Measurements from ENCODE around the gene YPEL3. TPM values are rescaled to one million over a fixed set of nuclear protein-coding genes. Genes with fewer than 3 reads are reported as not detected.

YPEL3 gene
- total RNA-seq, 1 donor from 2014 or later, result 37.9 TPM

- Mint-ChIP-seq H3K27ac (no peak overlapping the region), H3K9me3 (no peaks in the 10 kb centered on the region), H3K36me3 (peaks cover 14% of the 10 kb centered on the region), H3K4me3 (no peak overlapping the region), H3K27me3 (no peaks in the 10 kb centered on the region), H3K4me1 (ENCODE audit: unreplicated experiment) (peaks cover 9% of the 10 kb centered on the region)
- no peak for DNase-seq (ENCODE audit: extremely low spot score, unreplicated experiment)
- no peak for TF ChIP-seq CTCF (conservative IDR thresholded peaks at IDR 0.05)
These were observed 11.8 kb downstream of the YPEL3 start for GRCh38 chr16:30084096-30084815.

GRCh38 chr16:30083216-30084055, 12.6 kb downstream of the YPEL3 start:
- DNase-seq (ENCODE audit: extremely low spot score, unreplicated experiment), result no peak
- no peak overlapping the region for H3K4me3 Mint-ChIP-seq
- no peak for TF ChIP-seq CTCF (conservative IDR thresholded peaks at IDR 0.05)
- no peaks in the 10 kb centered on the region for H3K9me3 Mint-ChIP-seq
- peaks cover 14% of the 10 kb centered on the region for H3K36me3 Mint-ChIP-seq
- no peaks in the 10 kb centered on the region for H3K27me3 Mint-ChIP-seq
- no peak overlapping the region for H3K27ac Mint-ChIP-seq
- H3K4me1 Mint-ChIP-seq (ENCODE audit: unreplicated experiment), result peaks cover 4% of the 10 kb centered on the region

GRCh38 chr16:30082545-30083090, 13.4 kb downstream of the YPEL3 start:
- Mint-ChIP-seq H3K36me3 (peaks cover 11% of the 10 kb centered on the region), H3K4me1 (ENCODE audit: unreplicated experiment) (peaks cover 6% of the 10 kb centered on the region), H3K4me3 (no peak overlapping the region), H3K27me3 (no peaks in the 10 kb centered on the region), H3K27ac (peak overlapping the region; percentile 29), H3K9me3 (no peaks in the 10 kb centered on the region)
- peak; percentile 19 for TF ChIP-seq CTCF (conservative IDR thresholded peaks at IDR 0.05)
- no peak for DNase-seq (ENCODE audit: extremely low spot score, unreplicated experiment)

GRCh38 chr16:30079480-30079879, 16.5 kb downstream of the YPEL3 start:
- no peak for TF ChIP-seq CTCF (conservative IDR thresholded peaks at IDR 0.05)
- H3K27me3 Mint-ChIP-seq, result no peaks in the 10 kb centered on the region
- no peak for DNase-seq (ENCODE audit: extremely low spot score, unreplicated experiment)
- H3K36me3 Mint-ChIP-seq, result peaks cover 15% of the 10 kb centered on the region
- no peak overlapping the region for H3K27ac Mint-ChIP-seq
- H3K4me1 Mint-ChIP-seq (ENCODE audit: unreplicated experiment), result peaks cover 24% of the 10 kb centered on the region
- no peaks in the 10 kb centered on the region for H3K9me3 Mint-ChIP-seq
- no peak overlapping the region for H3K4me3 Mint-ChIP-seq

DNA sequence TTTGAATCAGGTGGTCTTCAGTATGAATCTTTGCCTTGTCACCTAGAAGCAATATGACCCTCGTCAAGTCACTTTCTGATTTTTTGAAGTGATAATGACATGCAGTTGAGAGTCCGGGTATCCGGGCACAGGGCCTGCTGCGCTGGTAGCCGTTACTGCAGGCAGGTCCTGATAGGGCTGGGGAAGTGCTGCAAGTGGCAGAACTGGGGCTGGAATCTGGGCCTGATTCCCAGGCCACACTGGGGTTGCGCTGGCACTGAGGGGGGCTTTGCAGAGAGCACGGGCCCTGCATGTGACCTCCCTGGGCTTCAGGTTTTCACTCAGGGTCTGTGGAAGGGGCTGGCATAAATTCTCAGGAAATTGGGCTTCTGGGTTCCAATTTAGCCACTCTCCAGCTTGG, 17.3 kb downstream of the YPEL3 start:
- peaks cover 15% of the 10 kb centered on the region for H3K36me3 Mint-ChIP-seq
- peak overlapping the region; percentile 16 for H3K27ac Mint-ChIP-seq
- no peak for TF ChIP-seq CTCF (conservative IDR thresholded peaks at IDR 0.05)
- no peak overlapping the region for H3K4me3 Mint-ChIP-seq
- no peaks in the 10 kb centered on the region for H3K27me3 Mint-ChIP-seq
- peaks cover 24% of the 10 kb centered on the region for H3K4me1 Mint-ChIP-seq (ENCODE audit: unreplicated experiment)
- no peaks in the 10 kb centered on the region for H3K9me3 Mint-ChIP-seq
- no peak for DNase-seq (ENCODE audit: extremely low spot score, unreplicated experiment)
